ENCODE measurements around the gene FKRP.
A peak's percentile ranks its signal among the peaks of the same experiment; 100 is the strongest.

FKRP gene

GRCh38 chr19:46739290-46739771 lies 6.5 kb upstream of the FKRP start:
- Histone ChIP-seq H3K9ac (ENCODE audit: low read length in 5 of 5) (peak overlapping the region in 3 of 5 donors; percentile 2 to 35 (median 26)), H3K9me3 (ENCODE audit: control insufficient read depth in 5 of 5, low read length in 5 of 5) (no peaks in the 10 kb centered on the region), H3K27me3 (ENCODE audit: control insufficient read depth in 5 of 5, insufficient read depth in 4 of 5, low read length in 5 of 5) (no peaks in the 10 kb centered on the region), H3K27ac (ENCODE audit: low read depth, low read length) (peak overlapping the region; percentile 23), H3K36me3 (ENCODE audit: control insufficient read depth in 5 of 5, insufficient read depth in 5 of 5, low read length in 5 of 5) (peaks cover 0 to 28% (median 26%) of the 10 kb centered on the region in 5 donors), H3K4me1 (ENCODE audit: control insufficient read depth in 5 of 5, insufficient read depth in 5 of 5, low read length in 5 of 5) (peaks cover 7 to 58% (median 52%) of the 10 kb centered on the region in 5 donors), H3K4me3 (ENCODE audit: low read depth in 1 of 5, low read length in 5 of 5) (no peak overlapping the region)

GRCh38 chr19:46741447-46741846 lies 4.4 kb upstream of the FKRP start:
- no peak overlapping the region for H3K9ac ChIP-seq (ENCODE audit: low read length in 5 of 5)
- H3K27ac ChIP-seq (ENCODE audit: low read depth, low read length) = no peak overlapping the region
- no peak overlapping the region for H3K4me3 ChIP-seq (ENCODE audit: low read depth in 1 of 5, low read length in 5 of 5)
- H3K4me1 ChIP-seq (ENCODE audit: control insufficient read depth in 5 of 5, insufficient read depth in 5 of 5, low read length in 5 of 5) = peaks cover 14 to 70% (median 63%) of the 10 kb centered on the region in 5 donors
- peaks cover 0 to 27% (median 26%) of the 10 kb centered on the region in 5 donors for H3K36me3 ChIP-seq (ENCODE audit: control insufficient read depth in 5 of 5, insufficient read depth in 5 of 5, low read length in 5 of 5)
- no peaks in the 10 kb centered on the region for H3K27me3 ChIP-seq (ENCODE audit: control insufficient read depth in 5 of 5, insufficient read depth in 4 of 5, low read length in 5 of 5)
- no peaks in the 10 kb centered on the region for H3K9me3 ChIP-seq (ENCODE audit: control insufficient read depth in 5 of 5, low read length in 5 of 5)

GRCh38 chr19:46742926-46743480 lies 2.9 kb upstream of the FKRP start:
- Histone ChIP-seq H3K27me3 (ENCODE audit: control insufficient read depth in 5 of 5, insufficient read depth in 4 of 5, low read length in 5 of 5) (no peaks in the 10 kb centered on the region), H3K36me3 (ENCODE audit: control insufficient read depth in 5 of 5, insufficient read depth in 5 of 5, low read length in 5 of 5) (peaks cover 0 to 17% (median 10%) of the 10 kb centered on the region in 5 donors), H3K9ac (ENCODE audit: low read length in 5 of 5) (peak overlapping the region in 1 of 5 donors; percentile 47), H3K9me3 (ENCODE audit: control insufficient read depth in 5 of 5, low read length in 5 of 5) (no peaks in the 10 kb centered on the region), H3K4me3 (ENCODE audit: low read depth in 1 of 5, low read length in 5 of 5) (no peak overlapping the region), H3K4me1 (ENCODE audit: control insufficient read depth in 5 of 5, insufficient read depth in 5 of 5, low read length in 5 of 5) (peaks cover 9 to 64% (median 55%) of the 10 kb centered on the region in 5 donors), H3K27ac (ENCODE audit: low read depth, low read length) (no peak overlapping the region)

GRCh38 chr19:46744005-46744691 lies 1.7 kb upstream of the FKRP start:
- Histone ChIP-seq H3K27ac (ENCODE audit: low read depth, low read length) (no peak overlapping the region), H3K9me3 (ENCODE audit: control insufficient read depth in 5 of 5, low read length in 5 of 5) (no peaks in the 10 kb centered on the region), H3K9ac (ENCODE audit: low read length in 5 of 5) (peak overlapping the region in 1 of 5 donors; percentile 96), H3K36me3 (ENCODE audit: control insufficient read depth in 5 of 5, insufficient read depth in 5 of 5, low read length in 5 of 5) (peaks cover 0 to 10% (median 4%) of the 10 kb centered on the region in 5 donors), H3K4me3 (ENCODE audit: low read depth in 1 of 5, low read length in 5 of 5) (peak overlapping the region in 4 of 5 donors; percentile 36 to 95 (median 88)), H3K4me1 (ENCODE audit: control insufficient read depth in 5 of 5, insufficient read depth in 5 of 5, low read length in 5 of 5) (peaks cover 9 to 58% (median 49%) of the 10 kb centered on the region in 5 donors), H3K27me3 (ENCODE audit: control insufficient read depth in 5 of 5, insufficient read depth in 4 of 5, low read length in 5 of 5) (no peaks in the 10 kb centered on the region)

DNA sequence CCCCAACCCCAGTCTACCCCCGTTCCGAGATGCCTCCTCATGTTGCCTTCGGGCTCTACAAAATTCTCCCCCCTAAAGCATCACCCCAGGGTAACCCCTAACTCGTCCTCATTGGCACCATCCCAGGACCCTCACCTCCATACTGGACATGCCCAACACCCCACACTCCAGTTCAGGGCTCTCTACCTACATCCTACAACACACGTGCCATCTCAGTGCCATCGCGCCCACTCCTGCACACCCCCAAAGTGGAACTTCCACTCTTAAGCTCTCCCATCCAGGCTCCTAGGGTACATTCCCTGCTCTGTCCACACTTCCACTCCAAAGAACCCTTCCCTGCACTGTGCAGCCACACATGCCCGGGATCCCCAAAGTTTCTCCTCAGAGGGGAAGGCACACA lies 827 bp upstream of the FKRP start:
- peaks cover 0 to 6% (median 4%) of the 10 kb centered on the region in 5 donors for H3K36me3 ChIP-seq (ENCODE audit: control insufficient read depth in 5 of 5, insufficient read depth in 5 of 5, low read length in 5 of 5)
- peak overlapping the region; percentile 84 to 97 (median 93) for H3K9ac ChIP-seq (ENCODE audit: low read length in 5 of 5)
- H3K4me3 ChIP-seq (ENCODE audit: low read depth in 1 of 5, low read length in 5 of 5) = peak overlapping the region; percentile 82 to 95 (median 89)
- peak overlapping the region; percentile 46 for H3K27ac ChIP-seq (ENCODE audit: low read depth, low read length)
- no peaks in the 10 kb centered on the region for H3K27me3 ChIP-seq (ENCODE audit: control insufficient read depth in 5 of 5, insufficient read depth in 4 of 5, low read length in 5 of 5)
- no peaks in the 10 kb centered on the region for H3K9me3 ChIP-seq (ENCODE audit: control insufficient read depth in 5 of 5, low read length in 5 of 5)
- H3K4me1 ChIP-seq (ENCODE audit: control insufficient read depth in 5 of 5, insufficient read depth in 5 of 5, low read length in 5 of 5) = peaks cover 7 to 53% (median 42%) of the 10 kb centered on the region in 5 donors

GRCh38 chr19:46746281-46747057 lies 612 bp downstream of the FKRP start, which contains the start of gene STRN4:
Gene STRN4, minus strand, starts transcription at chr19:46746450. Its CDS starts 20 bp downstream, at chr19:46746430.
- H3K27me3 ChIP-seq (ENCODE audit: control insufficient read depth in 5 of 5, insufficient read depth in 4 of 5, low read length in 5 of 5) = no peaks in the 10 kb centered on the region
- H3K4me1 ChIP-seq (ENCODE audit: control insufficient read depth in 5 of 5, insufficient read depth in 5 of 5, low read length in 5 of 5) = peaks cover 7 to 55% (median 49%) of the 10 kb centered on the region in 5 donors
- peaks cover 0 to 10% (median 4%) of the 10 kb centered on the region in 5 donors for H3K36me3 ChIP-seq (ENCODE audit: control insufficient read depth in 5 of 5, insufficient read depth in 5 of 5, low read length in 5 of 5)
- H3K4me3 ChIP-seq (ENCODE audit: low read depth in 1 of 5, low read length in 5 of 5) = peak within 1 kb of the TSS; percentile 82 to 95 (median 89)
- H3K9me3 ChIP-seq (ENCODE audit: control insufficient read depth in 5 of 5, low read length in 5 of 5) = no peaks in the 10 kb centered on the region
- H3K27ac ChIP-seq (ENCODE audit: low read depth, low read length) = peak within 1 kb of the TSS; percentile 46
- peak within 1 kb of the TSS; percentile 84 to 97 (median 93) for H3K9ac ChIP-seq (ENCODE audit: low read length in 5 of 5)

GRCh38 chr19:46748325-46749109 lies 2.7 kb downstream of the FKRP start:
- Histone ChIP-seq H3K27me3 (ENCODE audit: control insufficient read depth in 5 of 5, insufficient read depth in 4 of 5, low read length in 5 of 5) (no peaks in the 10 kb centered on the region), H3K27ac (ENCODE audit: low read depth, low read length) (no peak overlapping the region), H3K36me3 (ENCODE audit: control insufficient read depth in 5 of 5, insufficient read depth in 5 of 5, low read length in 5 of 5) (peaks cover 0 to 17% (median 2%) of the 10 kb centered on the region in 5 donors), H3K9me3 (ENCODE audit: control insufficient read depth in 5 of 5, low read length in 5 of 5) (no peaks in the 10 kb centered on the region), H3K4me1 (ENCODE audit: control insufficient read depth in 5 of 5, insufficient read depth in 5 of 5, low read length in 5 of 5) (peaks cover 7 to 38% (median 38%) of the 10 kb centered on the region in 5 donors), H3K4me3 (ENCODE audit: low read depth in 1 of 5, low read length in 5 of 5) (no peak overlapping the region), H3K9ac (ENCODE audit: low read length in 5 of 5) (no peak overlapping the region)

DNA sequence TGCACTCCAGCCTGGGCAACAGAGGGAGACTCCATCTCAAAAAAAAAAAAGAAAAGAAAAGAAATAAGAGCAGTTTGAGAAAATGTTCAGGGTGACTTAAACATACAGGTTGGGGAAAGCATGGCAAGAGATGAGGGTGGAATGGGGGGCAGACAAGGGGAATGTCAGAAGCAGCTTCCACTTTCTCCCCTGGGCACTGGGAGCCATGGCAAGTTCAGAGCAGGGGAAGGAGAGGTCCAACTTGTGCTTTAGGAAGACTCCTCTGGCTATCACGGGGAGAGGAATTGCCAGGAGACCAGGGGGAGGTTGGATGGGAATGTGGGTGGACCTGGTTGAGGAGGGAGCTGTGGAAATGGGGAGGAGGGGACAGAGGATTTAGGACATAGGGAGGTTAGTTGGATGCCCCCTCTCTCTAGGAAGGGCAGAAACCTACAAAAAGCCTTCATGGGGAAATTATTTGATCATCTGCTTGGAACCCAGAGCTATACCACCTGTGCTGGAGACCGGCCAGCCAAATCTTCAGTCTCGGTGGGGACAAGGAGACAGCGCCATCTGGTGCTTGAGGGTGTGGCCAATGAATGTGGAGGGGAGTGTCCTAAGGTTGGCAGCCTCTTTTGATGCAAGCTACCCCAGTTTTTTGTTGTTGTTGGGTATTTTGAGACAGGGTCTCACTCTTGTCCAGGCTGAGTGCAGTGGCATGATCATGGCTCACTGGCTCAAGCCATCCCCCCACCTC lies 7.7 kb downstream of the FKRP start:
- no peak overlapping the region for H3K9ac ChIP-seq (ENCODE audit: low read length in 5 of 5)
- peaks cover 0 to 42% (median 21%) of the 10 kb centered on the region in 5 donors for H3K4me1 ChIP-seq (ENCODE audit: control insufficient read depth in 5 of 5, insufficient read depth in 5 of 5, low read length in 5 of 5)
- no peak overlapping the region for H3K4me3 ChIP-seq (ENCODE audit: low read depth in 1 of 5, low read length in 5 of 5)
- H3K27ac ChIP-seq (ENCODE audit: low read depth, low read length) = no peak overlapping the region
- no peaks in the 10 kb centered on the region for H3K27me3 ChIP-seq (ENCODE audit: control insufficient read depth in 5 of 5, insufficient read depth in 4 of 5, low read length in 5 of 5)
- peaks cover 0 to 32% (median 11%) of the 10 kb centered on the region in 5 donors for H3K36me3 ChIP-seq (ENCODE audit: control insufficient read depth in 5 of 5, insufficient read depth in 5 of 5, low read length in 5 of 5)
- H3K9me3 ChIP-seq (ENCODE audit: control insufficient read depth in 5 of 5, low read length in 5 of 5) = no peaks in the 10 kb centered on the region
